Suppressor macrophage treated with lipopolysaccharide for 4 hours (primary cell): Measurements from ENCODE around the gene CDO1.
A peak's percentile ranks its signal among the peaks of the same experiment; 100 is the strongest.

Experiments used
- DNase-seq: peaks from one replicate; pipeline ENCODE4 v3.0.0-alpha.2; 2020

CDO1 gene

GRCh38 chr5:115816226-115817081 is at the start of gene CDO1:
CDO1 (minus strand) TSS chr5:115816659; CDS start chr5:115816397, 262 bp downstream.
- DNase-seq = no peak

DNA sequence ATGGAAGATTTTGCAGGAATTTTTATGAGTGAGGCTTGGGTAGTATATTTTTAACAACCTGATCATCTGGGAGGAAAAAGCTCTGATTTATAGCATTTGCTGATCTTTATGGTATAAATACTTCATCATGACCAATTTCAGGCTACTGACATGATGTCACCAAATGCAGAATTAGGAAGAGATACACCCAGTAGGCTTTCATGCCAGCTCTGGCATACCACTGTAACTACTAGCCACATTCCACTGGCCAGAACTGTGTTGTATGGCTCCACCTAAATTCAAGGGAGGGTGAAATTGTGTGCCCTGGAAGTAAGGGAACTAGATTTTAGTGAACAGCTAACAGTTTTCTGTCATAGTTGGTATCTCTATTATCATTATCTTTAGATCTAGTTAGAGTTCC is 42.9 kb upstream of the CDO1 start:
- no peak for DNase-seq

GRCh38 chr5:115858396-115858795 is 41.9 kb upstream of the CDO1 start:
- DNase-seq = no peak

DNA sequence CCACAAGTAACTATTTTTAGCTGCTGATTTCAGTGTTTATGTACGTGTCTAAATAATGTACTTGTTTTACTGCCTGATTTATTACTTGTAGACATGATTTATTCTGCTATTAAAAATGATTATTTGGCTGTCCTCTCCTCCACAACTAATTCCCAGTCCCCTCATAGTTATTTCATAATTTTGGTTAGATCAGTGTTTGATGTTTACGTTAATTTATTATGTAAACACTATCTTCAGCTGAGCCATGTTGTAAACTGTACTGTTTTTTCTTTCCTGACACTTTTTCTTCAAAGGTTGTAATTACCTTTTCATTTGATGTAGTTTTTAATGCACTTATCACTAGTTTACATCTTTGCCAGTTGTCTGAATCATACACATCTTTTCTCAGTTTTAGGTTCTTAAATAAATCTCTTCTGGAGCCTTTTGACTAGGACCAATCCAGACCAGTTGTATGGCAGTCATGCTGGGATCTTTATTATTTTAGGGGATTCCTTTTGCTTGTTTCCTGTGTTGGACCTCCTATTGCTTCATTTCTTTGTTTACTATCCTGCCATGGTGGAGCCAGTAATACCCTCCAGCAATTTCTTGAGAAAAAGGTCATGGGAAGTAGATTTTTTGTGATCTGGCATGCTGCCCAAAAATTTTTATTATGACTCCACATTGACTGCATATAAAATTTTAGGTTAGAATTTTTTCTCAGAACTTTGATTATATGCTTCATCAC is 41.3 kb upstream of the CDO1 start:
- peak; percentile 6 for DNase-seq

DNA sequence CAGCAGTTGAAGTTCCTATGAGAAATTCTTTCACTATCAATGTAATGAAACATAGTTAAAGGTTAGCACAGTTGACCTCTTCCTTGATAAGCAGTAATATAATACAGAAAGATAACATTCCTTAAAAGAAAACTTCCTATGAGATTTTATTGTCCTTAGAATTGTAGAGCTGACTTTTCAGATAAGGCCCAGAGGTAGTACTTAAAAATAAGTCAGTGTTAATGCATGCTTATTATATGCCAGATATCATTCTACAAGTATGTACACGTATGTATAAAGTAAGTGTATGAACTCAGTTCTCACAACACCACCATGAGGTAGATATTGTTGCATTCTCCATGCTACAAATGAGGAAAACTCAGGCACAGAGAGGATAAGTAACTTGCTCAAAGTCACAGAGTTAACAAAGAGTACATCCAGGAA is 40.6 kb upstream of the CDO1 start:
- DNase-seq = no peak

DNA sequence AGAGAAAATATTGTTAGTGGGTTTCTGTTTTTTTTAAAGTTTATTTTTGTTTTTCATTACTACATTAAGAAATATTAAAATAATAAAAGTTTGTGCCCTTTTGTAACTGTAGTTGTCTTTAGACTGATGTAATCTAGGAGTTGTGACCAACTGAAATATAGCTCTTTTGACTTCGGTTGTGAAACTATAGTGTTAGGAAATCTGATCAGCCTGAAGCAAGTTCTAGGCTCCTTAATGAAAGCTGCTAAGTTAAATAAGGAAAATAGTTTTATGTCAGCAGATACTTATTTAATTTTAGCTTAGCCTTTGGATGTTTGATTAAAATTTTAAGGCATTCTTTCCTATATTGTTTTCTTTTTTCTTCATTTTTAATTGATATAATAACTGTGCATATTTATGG is 39.5 kb upstream of the CDO1 start:
- peak; percentile 54 for DNase-seq

- DNase-seq = no peak
Measured at GRCh38 chr5:115854139-115854538, 37.7 kb upstream of the CDO1 start.

DNA sequence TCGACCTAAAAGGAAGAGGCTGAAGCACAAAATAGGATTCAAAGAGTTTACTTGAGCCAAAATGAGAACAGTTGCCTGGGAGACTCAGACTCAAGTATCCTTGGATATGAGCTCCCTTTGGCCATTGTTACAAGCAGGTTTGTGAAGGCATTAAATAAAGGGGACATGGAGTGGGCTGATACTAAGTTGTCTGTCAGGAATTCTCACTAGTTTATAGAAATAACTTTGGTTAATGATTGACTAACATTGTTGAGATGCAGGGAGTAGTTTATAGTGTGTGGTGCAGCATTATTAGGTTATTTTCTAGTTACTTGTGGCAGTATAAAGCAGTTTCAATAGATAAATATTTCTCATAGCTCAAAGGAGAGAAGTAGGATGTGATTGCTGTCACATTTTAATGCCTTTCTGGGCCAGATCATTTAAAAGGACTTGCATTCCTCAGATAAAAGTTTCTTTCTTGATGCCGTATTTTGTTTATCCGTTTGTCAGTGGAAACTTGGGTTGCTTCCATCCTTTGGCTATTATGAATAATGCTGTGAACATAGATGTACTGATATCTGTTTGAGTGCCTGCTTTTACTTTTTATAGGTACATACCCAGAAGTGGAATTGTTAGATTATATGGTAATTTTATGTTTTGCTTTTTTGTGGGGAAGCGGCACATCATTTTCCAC is 34.4 kb upstream of the CDO1 start:
- DNase-seq = no peak

- no peak for DNase-seq
Measured at GRCh38 chr5:115849258-115849798, 32.9 kb upstream of the CDO1 start.

DNA sequence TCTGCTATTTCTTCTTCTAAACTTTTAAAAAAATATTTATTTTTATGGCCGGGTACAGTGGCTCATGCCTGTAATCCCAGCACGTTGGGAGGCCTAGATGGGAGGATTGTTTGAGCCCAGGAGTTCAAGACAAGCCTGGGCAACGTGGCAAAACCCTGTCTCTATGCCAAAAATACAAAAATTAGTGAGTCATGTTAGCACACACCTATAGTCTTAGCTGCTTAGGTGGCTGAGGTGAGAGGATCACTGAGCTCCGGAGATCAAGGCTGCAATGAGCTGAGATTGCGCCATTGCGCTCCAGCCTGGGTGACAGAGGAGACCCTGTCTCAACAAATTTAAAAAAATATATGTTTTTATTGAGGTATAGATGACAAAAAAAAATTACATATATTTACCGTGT is 30.8 kb upstream of the CDO1 start:
- no peak for DNase-seq

DNA sequence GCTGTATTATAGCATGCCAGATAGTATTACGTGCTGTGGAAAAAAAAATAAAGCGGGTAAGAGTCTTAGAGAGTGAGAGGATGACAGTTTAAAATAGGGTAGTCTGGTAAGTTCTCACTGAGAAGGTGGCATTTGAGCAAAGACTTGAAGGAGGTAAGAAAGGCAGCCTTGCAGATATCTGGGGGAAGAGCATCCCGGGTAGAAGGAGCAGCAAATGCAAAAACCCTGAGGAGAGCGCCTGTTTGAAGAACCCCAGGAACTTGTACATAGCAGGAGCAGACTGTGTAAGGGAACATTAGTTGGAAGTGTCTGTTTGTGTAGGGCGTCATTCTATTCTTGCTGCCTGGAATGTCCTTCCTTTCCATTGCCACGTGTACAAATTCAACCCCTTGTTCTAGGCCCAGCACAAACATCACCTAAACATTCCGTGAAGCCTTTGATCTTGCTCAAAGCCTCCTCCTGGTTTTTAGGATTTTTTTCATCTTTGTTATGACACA is 27.9 kb upstream of the CDO1 start:
- no peak for DNase-seq

- DNase-seq = no peak
Measured at GRCh38 chr5:115843444-115844130, 27.1 kb upstream of the CDO1 start.

GRCh38 chr5:115842952-115843351 is 26.5 kb upstream of the CDO1 start:
- DNase-seq = no peak

DNA sequence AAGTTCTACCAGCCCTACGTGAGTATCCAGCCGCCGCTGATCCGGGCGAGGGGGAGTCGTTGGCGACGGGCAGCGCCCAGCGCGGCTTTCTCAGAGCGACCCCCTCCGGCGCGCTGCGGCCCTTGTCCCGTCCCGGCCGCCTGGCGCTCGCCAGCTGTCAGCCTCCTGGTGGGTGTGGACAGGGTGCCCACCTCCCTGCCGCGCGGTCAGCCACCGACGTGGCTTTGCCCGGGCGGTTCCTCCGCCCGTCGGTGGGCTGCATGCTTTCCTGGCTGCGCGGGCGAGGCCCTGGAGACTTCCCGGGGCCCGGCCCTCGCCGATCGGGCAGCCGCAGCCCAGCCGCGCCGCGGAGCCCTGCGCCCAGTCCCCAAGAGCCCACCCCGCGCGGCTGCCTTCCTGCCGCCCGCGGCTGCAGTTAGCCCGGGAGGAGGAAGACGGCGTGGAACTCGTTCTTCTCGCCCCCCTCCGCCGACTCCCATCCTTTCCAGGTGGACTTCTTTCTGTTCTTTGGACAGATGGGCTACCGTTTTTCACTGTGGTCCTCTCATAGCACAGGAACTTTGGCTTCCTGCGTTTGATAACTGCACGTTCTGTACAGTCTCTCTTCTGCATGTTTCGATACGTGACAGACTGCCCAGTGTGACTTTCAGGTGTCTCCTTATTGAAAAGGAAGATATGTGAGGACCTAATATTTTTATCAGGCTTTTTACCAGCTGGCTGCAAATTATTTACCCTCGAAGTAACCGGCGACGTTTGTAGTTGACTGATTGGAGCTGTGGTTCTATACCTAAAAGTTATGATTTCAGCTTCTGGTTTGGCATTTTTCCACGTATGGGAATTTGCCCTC is 25.9 kb upstream of the CDO1 start:
- DNase-seq = peak; percentile 63

- peak; percentile 96 for DNase-seq
Measured at GRCh38 chr5:115841382-115842088, 25.1 kb upstream of the CDO1 start, which contains the start of the genes AP3S1 and ATG12. AP3S1 (plus strand) TSS chr5:115841935; CDS start chr5:115842038, 103 bp downstream. ATG12 (minus strand) TSS chr5:115841565; CDS start chr5:115841552, 13 bp downstream.

DNA sequence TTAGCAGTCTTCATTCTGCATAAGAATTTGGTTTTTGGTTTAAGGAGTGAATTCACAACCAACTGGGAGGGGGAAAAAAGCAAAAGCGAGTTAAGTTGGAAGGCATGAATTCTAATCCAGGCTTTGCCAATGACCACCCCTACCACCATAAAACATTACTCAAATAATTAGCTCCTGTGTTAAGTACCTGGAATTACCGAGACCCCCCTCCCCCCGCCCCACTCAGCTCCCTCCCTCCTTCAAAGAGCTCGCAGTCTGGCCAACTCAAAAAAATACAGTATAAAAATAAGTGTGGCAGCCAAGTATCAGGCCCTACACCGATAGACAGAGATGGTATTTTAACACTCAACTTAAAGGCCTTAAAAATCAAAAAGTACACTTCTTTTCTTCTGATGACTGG is 24.4 kb upstream of the CDO1 start:
- no peak for DNase-seq

DNA sequence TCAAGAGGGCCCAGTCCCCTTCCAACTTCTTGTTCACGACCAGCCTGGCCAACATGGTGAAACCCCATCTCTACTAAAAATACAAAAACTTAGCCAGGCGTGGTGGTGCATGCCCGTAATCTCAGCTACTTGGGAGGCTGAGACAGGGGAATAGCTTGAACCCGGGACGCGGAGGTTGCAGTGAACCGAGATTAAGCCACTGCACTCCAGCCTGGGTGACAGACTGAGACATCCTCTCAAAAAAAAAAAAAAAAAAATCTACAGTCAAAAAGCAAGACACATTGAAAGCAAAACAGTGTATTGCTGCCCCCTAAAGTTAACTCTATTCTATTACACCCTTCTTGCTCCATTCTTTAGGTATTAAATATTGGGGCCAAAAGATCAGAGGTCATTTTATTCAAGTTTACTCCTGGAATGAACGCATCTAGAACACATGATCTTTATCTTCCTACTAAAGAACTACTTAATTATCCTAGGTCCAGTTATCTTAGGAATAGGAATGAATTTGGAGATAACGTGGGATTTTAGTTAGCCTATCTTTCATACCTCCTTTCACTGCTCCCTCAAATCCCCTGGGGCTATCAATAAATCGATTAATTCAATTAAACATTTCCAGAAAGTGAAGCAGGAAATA is 22.5 kb upstream of the CDO1 start:
- DNase-seq = peak; percentile 68

DNA sequence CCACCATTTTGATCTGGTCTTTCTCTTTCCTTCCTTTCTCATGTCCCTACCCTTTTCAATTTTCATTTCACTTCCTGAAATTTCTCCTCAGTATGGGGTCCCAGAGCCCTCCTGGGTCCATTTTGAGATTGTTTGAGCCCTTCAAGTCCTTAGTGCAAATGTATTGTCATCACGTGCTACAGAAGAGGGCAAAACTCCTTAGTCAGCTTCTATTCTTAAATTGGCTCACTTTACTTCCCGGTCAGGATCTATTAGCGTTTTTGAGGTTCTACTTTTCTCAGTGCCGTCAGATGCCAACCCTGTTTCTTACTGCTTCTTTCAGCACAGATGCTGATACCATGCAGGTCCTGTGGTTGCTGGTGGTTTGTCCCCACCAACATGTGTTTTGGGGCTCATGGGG is 19.0 kb upstream of the CDO1 start:
- DNase-seq = no peak

GRCh38 chr5:115831163-115831768 is 14.8 kb upstream of the CDO1 start:
- DNase-seq = peak; percentile 63

GRCh38 chr5:115829913-115830312 is 13.5 kb upstream of the CDO1 start:
- DNase-seq = no peak
